Pancreas (tissue), 10 donors: ENCODE data around the gene AFF3. TPM values are rescaled to one million over a fixed set of nuclear protein-coding genes. Genes with fewer than 3 reads are reported as not detected.

Source experiments
- ATAC-seq, 4 donors: fragments of 200-7000 bp; cut with Tn5 transposase; one replicate each; pipeline versions ENCODE4 v1.8.0 to v1.9.1; 2020; ENCODE audit warnings: mild to moderate bottlenecking in 4 of 4, moderate library complexity in 4 of 4
- DNase-seq, 6 donors: peaks; one replicate each; pipeline ENCODE4 v3.0.0-alpha.2; 2020
- FAIRE-seq: peaks from 2 replicates; lab custom pipeline; 2012; peaks lifted over from hg19 to GRCh38; lab: Jason Lieb, UNC
- H3K27ac ChIP-seq, 4 donors: fragments of 200-600 bp; sonication (generic); 1 replicate in 3 of 4; 2 replicates in 1 of 4; pipeline versions ENCODE4 v1.5.0 to v1.8.0; 2020
- H3K27me3 ChIP-seq, 4 donors: fragments of 200-600 bp; one replicate each; pipeline ENCODE4 v1.8.0; 2021
- H3K36me3 ChIP-seq, 3 donors: fragments of 200-600 bp; sonication (generic) in 1 of 3; one replicate each; pipeline versions ENCODE4 v1.5.0 to v1.8.0; 2020 to 2021
- H3K4me1 ChIP-seq, 3 donors: fragments of 200-600 bp; one replicate each; pipeline ENCODE4 v1.8.0; 2021
- H3K4me3 ChIP-seq, 4 donors: fragments of 200-600 bp; sonication (generic) in 2 of 4; one replicate each; pipeline versions ENCODE4 v1.5.0 to v1.8.0; 2020 to 2021
- H3K9me3 ChIP-seq, 4 donors: fragments of 200-600 bp; one replicate each; pipeline ENCODE4 v1.8.0; 2021
- CTCF ChIP-seq, 4 donors: fragments of 200-600 bp; sonication (generic) in 3 of 4; IDR thresholded peaks; one replicate each; pipeline versions ENCODE4 v1.5.0 to v1.8.0; 2021; ENCODE audit warnings: antibody characterized with exemption in 4 of 4
- WGBS, 2 donors: extraction: QIAGEN DNeasy Blood & Tissue Kit; methylation state at CpG; one replicate each; pipeline ENCODE4 v1.1.7; 2013; 5-methylcytosine and 5-hydroxymethylcytosine counted together
- intact Hi-C, 3 donors: fragments of 100-400 bp; cut with DNase I; formaldehyde crosslinking; loops; one replicate each; pipeline versions ENCODE4 v1.11.1 to v1.14.2; 2022
- polyA plus RNA-seq, 2 donors: library from polyadenylated mRNA; stranded (reverse); fragments of 200-250 nt; gene quantifications; one replicate each; pipeline ENCODE4 v1.2.3, GENCODE V29; 2013
- total RNA-seq, 6 donors: library from RNA; stranded (reverse); fragmentation: NEBNext Ultra II Directional in 4 of 6; extraction: Animal tissue kit (Norgen Biotek cat#: 25700) in 4 of 6; gene quantifications; one replicate each; pipeline versions ENCODE4 v1.2.1 to v1.2.4, GENCODE V29; 2021 to 2023
- donor health status: healthy with polysubstance abuse.
- donor health status: DM: no; HTN: no; CAD: no; lungs with moderate emphysema.
- donor health status: DM: no; HTN: no; CAD: no.
- donor health status: control.
- donor health status: control.
- donor health status: Bipolar disorder and iron deficiency.
- donor health status: DM: yes; HTN: yes; CAD: no.
- donor health status: DM: no; HTN: no; CAD: no.
- donor health status: DM: no; HTN: no; CAD: no.
- donor health status: DM: yes; HTN: yes; CAD: no.

The AFF3 gene, protein sequence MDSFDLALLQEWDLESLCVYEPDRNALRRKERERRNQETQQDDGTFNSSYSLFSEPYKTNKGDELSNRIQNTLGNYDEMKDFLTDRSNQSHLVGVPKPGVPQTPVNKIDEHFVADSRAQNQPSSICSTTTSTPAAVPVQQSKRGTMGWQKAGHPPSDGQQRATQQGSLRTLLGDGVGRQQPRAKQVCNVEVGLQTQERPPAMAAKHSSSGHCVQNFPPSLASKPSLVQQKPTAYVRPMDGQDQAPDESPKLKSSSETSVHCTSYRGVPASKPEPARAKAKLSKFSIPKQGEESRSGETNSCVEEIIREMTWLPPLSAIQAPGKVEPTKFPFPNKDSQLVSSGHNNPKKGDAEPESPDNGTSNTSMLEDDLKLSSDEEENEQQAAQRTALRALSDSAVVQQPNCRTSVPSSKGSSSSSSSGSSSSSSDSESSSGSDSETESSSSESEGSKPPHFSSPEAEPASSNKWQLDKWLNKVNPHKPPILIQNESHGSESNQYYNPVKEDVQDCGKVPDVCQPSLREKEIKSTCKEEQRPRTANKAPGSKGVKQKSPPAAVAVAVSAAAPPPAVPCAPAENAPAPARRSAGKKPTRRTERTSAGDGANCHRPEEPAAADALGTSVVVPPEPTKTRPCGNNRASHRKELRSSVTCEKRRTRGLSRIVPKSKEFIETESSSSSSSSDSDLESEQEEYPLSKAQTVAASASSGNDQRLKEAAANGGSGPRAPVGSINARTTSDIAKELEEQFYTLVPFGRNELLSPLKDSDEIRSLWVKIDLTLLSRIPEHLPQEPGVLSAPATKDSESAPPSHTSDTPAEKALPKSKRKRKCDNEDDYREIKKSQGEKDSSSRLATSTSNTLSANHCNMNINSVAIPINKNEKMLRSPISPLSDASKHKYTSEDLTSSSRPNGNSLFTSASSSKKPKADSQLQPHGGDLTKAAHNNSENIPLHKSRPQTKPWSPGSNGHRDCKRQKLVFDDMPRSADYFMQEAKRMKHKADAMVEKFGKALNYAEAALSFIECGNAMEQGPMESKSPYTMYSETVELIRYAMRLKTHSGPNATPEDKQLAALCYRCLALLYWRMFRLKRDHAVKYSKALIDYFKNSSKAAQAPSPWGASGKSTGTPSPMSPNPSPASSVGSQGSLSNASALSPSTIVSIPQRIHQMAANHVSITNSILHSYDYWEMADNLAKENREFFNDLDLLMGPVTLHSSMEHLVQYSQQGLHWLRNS (N-terminal part only)
- total RNA-seq, result 1 to 10 TPM in 2 of 6 donors, under 1 TPM in 4; 0.19 to 1.1 (median 0.64) TPM
- under 1 TPM; 0.19 to 0.26 TPM for polyA plus RNA-seq

DNA sequence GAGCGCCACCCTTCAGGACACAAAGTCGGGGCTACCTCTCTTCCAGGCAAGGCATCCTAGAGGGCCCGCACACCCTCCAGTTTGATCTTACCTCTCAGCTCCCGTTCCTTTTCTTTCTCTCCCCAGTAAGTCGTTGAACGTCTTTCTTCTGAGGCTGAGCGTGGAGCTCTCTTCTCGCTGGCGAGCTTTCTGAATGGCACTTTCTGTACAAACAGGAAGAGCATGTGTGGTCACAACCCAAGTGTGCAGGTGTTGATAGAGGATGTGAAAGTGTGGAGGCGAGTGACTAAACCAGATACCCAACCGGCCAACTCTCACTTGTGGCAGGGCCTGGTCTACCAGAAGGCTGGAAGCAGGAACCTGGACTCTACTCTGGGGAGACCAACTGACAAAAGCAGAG lies at the start of gene AFF3:
Gene AFF3 (minus strand): TSS at position 198 of the 400 bp plus-strand sequence. CDS start 38,136 bp downstream, outside the sequence.
- 82 to 86% methylated on average over 11 of the region's 11 CpGs for whole genome bisulfite sequencing, 2 donors
- Histone ChIP-seq H3K9me3 (no peaks in the 10 kb centered on the region), H3K4me3 (no peak within 1 kb of the TSS), H3K27ac (no peak within 1 kb of the TSS), H3K4me1 (no peaks in the 10 kb centered on the region), H3K36me3 (no peaks in the 10 kb centered on the region), H3K27me3 (no peaks in the 10 kb centered on the region)
- DNase-seq (no peak), ATAC-seq (peak in 2 of 4 donors; percentile 13 to 32), FAIRE-seq (no peak)
- no peak for TF ChIP-seq CTCF (IDR thresholded peaks at IDR 0.05)
- intact Hi-C loops, result no loop called here

DNA sequence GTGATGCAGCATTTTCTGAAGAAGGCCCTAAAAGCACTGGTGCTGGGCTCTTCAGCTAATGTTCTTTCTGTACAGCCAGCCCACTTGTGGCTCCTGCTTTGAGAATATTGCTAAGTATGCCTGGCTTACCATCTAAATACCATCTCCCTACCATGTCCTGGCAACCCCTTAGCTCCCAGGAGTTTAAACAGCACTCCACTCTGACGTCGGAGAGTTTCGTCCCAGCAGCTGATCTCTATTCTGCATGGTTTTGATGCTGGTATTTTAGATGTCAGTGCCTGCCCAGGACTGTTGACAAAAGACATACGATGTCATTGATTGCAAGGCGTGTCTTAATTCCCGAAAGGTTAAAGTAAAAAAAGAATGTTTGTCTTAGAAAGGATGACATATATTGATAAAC lies 47.0 kb upstream of the AFF3 start:
- ATAC-seq (no peak), FAIRE-seq (no peak), DNase-seq (no peak)
- Histone ChIP-seq H3K36me3 (no peaks in the 10 kb centered on the region), H3K27me3 (no peaks in the 10 kb centered on the region), H3K9me3 (no peaks in the 10 kb centered on the region), H3K27ac (no peak overlapping the region), H3K4me1 (no peaks in the 10 kb centered on the region), H3K4me3 (no peak overlapping the region)
- no peak for TF ChIP-seq CTCF (IDR thresholded peaks at IDR 0.05)
- intact Hi-C loops, result no loop called here
- 60 to 61% methylated on average over 6 of the region's 6 CpGs for WGBS, 2 donors

- H3K4me3 ChIP-seq, result no peak overlapping the region
- H3K36me3 ChIP-seq, result no peaks in the 10 kb centered on the region
- no peak overlapping the region for H3K27ac ChIP-seq
- intact Hi-C loops, result no loop called here
- H3K9me3 ChIP-seq, result no peaks in the 10 kb centered on the region
- no peaks in the 10 kb centered on the region for H3K4me1 ChIP-seq
- no peak for TF ChIP-seq CTCF (IDR thresholded peaks at IDR 0.05)
- ATAC-seq (no peak), FAIRE-seq (no peak), DNase-seq (no peak)
- WGBS, 2 donors, result 74 to 77% methylated on average over 2 of the region's 2 CpGs
- H3K27me3 ChIP-seq, result no peaks in the 10 kb centered on the region
Measured at GRCh38 chr2:100188326-100188725, 45.9 kb upstream of the AFF3 start.

GRCh38 chr2:100186126-100186525 lies 43.7 kb upstream of the AFF3 start:
- Histone ChIP-seq H3K4me3 (no peak overlapping the region), H3K4me1 (no peaks in the 10 kb centered on the region), H3K27ac (no peak overlapping the region), H3K36me3 (no peaks in the 10 kb centered on the region), H3K9me3 (no peaks in the 10 kb centered on the region), H3K27me3 (no peaks in the 10 kb centered on the region)
- WGBS, 2 donors, result 78 to 87% methylated on average over 8 of the region's 8 CpGs
- intact Hi-C loops, result no loop called here
- TF ChIP-seq CTCF (IDR thresholded peaks at IDR 0.05), result no peak
- no peak for ATAC-seq
- DNase-seq, result no peak
- FAIRE-seq, result no peak
